GM12874 (cell line): ENCODE data around the gene INPP5A.

Experiments
- TF ChIP-seq, protein P1 (sequence below): IDR thresholded peaks from 2 replicates; pipeline ENCODE4 v1.5.1; 2011; ENCODE audit warnings: low read depth, mild to moderate bottlenecking, control low read depth, low read length, moderate library complexity; ENCODE audit not compliant: insufficient read depth

INPP5A gene

DNA sequence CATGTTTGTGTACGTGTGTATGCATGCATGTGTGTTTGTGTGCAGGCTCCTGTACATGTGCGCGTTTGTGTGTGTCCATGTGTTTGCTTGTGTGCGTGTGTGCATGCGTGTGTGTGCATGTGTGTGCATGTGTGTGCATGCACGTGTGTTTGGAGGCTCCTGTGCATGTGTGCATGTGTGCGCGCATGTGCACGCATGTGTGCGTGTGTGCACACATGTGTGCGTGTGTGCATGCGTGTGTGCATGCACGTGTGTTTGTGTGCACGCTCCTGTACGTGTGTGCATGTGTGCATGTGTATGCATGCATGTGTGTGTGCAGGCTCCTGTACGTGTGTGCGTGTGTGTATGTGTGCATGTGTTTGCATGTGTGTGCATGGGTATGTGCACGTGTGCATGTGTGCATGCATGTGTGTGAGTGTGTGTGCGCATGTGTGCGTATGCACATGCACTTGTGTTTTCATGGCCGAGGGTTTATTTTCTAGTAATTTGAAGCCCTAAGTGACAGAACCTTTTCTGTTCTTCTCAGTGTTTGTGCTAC, 59.2 kb downstream of the INPP5A start:
- TF ChIP-seq, protein P1, sequence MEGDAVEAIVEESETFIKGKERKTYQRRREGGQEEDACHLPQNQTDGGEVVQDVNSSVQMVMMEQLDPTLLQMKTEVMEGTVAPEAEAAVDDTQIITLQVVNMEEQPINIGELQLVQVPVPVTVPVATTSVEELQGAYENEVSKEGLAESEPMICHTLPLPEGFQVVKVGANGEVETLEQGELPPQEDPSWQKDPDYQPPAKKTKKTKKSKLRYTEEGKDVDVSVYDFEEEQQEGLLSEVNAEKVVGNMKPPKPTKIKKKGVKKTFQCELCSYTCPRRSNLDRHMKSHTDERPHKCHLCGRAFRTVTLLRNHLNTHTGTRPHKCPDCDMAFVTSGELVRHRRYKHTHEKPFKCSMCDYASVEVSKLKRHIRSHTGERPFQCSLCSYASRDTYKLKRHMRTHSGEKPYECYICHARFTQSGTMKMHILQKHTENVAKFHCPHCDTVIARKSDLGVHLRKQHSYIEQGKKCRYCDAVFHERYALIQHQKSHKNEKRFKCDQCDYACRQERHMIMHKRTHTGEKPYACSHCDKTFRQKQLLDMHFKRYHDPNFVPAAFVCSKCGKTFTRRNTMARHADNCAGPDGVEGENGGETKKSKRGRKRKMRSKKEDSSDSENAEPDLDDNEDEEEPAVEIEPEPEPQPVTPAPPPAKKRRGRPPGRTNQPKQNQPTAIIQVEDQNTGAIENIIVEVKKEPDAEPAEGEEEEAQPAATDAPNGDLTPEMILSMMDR, result no peak

DNA sequence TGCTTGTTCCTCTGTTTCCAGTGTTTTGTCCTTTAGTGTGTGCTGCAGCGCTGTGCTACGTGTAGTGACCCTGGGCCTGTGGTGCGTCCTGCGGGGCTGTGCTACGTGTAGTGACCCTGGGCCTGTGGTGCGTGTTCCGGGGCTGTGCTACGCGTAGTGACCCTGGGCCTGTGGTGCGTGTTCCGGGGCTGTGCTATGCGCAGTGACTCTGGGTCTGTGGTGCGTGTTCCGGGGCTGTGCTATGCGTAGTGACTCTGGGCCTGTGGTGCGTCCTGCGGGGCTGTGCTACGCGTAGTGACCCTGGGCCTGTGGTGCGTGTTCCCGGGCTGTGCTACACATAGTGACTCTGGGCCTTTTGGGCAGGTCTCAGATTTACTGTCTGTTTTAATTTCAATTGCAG, 60.1 kb downstream of the INPP5A start:
- TF ChIP-seq, protein P1, result no peak

DNA sequence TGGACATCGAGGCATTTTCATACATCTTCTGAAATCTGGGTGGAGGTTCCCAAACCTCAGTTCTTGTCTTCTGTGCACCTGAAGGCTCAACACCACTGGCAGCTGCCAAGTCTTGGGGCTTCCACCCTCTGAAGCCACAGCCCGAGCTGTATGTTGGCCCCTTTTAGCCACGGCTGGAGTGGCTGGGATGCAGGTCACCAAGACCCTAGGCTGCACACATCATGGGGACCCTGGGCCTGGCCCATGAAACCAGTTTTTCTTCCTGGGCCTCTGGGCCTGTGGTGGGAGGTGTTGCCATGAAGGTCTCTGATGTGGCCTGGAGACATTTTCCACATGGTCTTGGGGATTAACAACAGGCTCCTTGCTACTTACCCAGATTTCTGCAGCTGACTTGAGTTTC, 62.1 kb downstream of the INPP5A start:
- TF ChIP-seq, protein P1, result no peak

DNA sequence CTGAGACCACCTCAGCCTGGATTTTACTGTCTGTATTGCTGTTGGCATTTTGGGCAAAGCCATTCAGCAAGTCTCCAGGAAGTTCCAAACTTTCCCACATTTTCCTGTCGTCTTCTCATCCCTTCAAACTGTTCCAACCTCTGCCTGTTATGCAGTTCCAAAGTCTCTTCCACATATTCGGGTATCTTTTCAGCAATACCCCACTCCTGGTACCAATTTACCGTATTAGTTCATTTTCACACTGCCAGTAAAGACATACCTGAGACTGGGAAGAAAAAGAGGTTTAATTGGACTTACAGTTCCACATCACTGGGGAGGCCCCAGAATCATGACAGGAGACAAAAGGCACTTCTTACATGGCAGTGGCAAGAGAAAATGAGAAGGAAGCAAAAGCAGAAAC, 62.8 kb downstream of the INPP5A start:
- TF ChIP-seq, protein P1, result no peak

DNA sequence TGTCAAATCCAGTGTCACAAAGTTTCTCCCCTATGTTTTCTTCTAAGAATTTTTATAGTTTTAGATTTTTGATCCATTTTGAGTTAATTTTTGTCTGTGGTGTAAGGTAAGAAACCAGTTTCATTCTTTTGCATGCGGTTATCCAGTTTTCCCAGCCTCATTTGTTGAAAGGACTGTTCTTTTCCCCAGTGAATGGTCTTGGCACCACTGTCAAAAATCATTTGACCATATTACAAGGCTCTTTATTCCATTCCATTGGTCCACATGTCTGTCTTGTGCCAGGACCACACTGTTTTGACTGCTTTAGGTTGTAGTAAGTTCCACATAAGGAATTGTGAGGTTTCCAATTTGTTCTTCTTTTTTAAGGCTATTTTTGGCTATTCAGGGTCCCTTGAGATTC, 64.0 kb downstream of the INPP5A start:
- TF ChIP-seq, protein P1, result no peak

DNA sequence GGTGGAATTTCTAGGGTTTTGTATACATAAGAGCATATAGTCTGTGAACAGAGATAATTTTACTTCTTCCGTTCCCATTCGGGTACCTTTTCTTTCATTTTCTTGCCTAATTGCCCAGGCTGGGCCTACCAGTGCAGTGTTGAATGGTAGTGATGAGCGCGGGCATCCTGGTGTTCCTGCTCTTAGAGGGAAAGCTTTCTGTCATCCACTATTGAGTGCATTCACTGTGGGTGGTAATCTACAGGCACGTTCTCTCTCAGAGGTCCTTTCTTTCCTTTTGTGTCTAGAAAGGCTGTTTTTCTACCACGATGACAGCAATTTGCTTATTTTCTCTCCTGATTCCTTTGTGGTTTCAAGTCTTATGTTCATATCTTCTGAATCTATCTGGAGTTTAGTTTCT, 65.0 kb downstream of the INPP5A start:
- TF ChIP-seq, protein P1, result no peak

DNA sequence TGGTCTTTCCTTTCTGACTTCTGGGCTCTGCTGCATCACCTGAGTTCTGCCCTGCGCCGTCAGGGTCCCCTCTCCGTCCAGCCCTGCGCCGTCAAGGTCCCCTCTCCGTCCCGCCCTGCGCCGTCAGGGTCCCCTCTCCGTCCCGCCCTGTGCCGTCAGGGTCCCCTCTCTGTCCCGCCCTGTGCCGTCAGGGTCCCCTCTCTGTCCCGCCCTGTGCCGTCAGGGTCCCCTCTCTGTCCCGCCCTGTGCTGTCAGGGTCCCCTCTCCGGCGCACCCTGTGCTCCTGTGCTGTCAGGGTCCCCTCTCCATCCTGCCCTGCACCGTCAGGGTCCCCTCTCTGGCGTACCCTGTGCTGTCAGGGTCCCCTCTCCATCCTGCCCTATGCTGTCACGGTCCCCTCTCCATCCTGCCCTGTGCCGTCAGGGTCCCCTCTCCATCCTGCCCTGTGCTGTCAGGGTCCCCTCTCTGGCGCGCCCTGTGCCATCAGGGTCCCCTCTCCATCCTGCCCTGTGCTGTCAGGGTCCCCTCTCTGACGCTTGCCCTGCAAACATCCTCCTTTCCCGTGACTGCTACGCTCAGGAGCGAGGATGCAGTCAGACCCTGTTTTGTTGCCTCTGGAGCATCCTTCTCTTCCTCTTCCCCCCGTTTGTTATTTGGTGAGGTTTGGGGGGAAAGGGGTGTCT, 66.4 kb downstream of the INPP5A start:
- TF ChIP-seq, protein P1, result no peak
